ENCODE measurements around the gene AMOTL1. TPM values are rescaled to one million over a fixed set of nuclear protein-coding genes. Genes with fewer than 3 reads are reported as not detected.
A peak's percentile ranks its signal among the peaks of the same experiment; 100 is the strongest.

The AMOTL1 gene
- total RNA-seq, 2 donors from 2014 or later = 0.06 to 0.34 TPM

GRCh38 chr11:94754335-94754734, 13.8 kb upstream of the AMOTL1 start:
- no peak overlapping the region for H3K4me3 Mint-ChIP-seq
- H3K27ac Mint-ChIP-seq = no peak overlapping the region
- no peak for ATAC-seq (replicated peaks)
- peaks cover 28% of the 10 kb centered on the region for H3K27me3 Mint-ChIP-seq
- H3K9me3 Mint-ChIP-seq = no peaks in the 10 kb centered on the region
- H3K36me3 Mint-ChIP-seq (ENCODE audit: low read depth) = no peaks in the 10 kb centered on the region
- H3K4me1 Mint-ChIP-seq = no peaks in the 10 kb centered on the region

DNA sequence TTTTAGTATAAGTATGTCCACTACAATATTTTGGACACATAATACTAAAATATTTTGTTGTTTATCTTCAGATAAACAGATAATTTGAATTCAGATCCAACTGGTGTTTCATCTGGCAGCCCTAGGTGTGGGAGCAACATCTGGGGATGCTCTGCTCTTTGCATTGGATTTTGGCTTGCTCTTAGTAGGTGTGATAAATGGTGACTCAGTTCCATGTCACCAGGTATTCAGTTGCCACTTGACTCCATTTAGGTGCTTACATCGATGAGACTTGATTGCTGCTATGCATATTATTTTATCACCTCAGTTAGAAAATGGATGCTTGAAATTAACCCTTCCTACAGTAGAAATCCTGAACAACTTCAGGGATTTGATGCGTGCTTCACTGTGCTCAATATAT, 13.3 kb upstream of the AMOTL1 start:
- Mint-ChIP-seq H3K27me3 (peaks cover 24% of the 10 kb centered on the region), H3K36me3 (ENCODE audit: low read depth) (no peaks in the 10 kb centered on the region), H3K4me1 (no peaks in the 10 kb centered on the region), H3K4me3 (no peak overlapping the region), H3K9me3 (no peaks in the 10 kb centered on the region), H3K27ac (no peak overlapping the region)
- no peak for ATAC-seq (replicated peaks)

GRCh38 chr11:94755494-94755893, 12.7 kb upstream of the AMOTL1 start:
- H3K4me3 Mint-ChIP-seq = no peak overlapping the region
- ATAC-seq (replicated peaks) = no peak

GRCh38 chr11:94757037-94757735, 11.0 kb upstream of the AMOTL1 start:
- H3K36me3 Mint-ChIP-seq (ENCODE audit: low read depth) = no peaks in the 10 kb centered on the region
- no peak for ATAC-seq (replicated peaks)

More at GRCh38 chr11:94755494-94755893, 12.7 kb upstream of the AMOTL1 start:
- Mint-ChIP-seq H3K9me3 (no peaks in the 10 kb centered on the region), H3K27ac (no peak overlapping the region), H3K36me3 (ENCODE audit: low read depth) (no peaks in the 10 kb centered on the region), H3K4me1 (no peaks in the 10 kb centered on the region), H3K27me3 (peaks cover 23% of the 10 kb centered on the region)

DNA sequence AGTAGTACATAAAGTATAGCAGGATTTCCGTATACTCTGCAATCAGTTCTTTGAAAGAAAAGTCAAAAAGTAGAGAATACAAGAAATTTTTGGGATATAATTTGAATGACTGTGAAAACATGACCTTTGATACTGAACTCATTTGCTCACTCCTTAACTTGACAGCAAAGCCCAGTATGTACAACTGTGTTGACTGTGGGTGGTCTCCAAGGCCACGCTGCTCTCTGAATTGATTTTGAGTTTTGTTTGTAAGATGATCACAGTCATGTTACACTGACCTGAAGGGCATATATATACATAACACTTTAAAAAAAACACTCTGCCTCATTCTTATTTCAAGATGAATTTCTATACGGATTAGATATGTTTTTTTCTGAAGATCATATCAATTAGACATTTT, 9.5 kb upstream of the AMOTL1 start:
- Mint-ChIP-seq H3K27ac (no peak overlapping the region), H3K27me3 (peaks cover 5% of the 10 kb centered on the region), H3K4me3 (no peak overlapping the region), H3K36me3 (ENCODE audit: low read depth) (no peaks in the 10 kb centered on the region), H3K9me3 (no peaks in the 10 kb centered on the region), H3K4me1 (no peaks in the 10 kb centered on the region)
- ATAC-seq (replicated peaks) = no peak

More at GRCh38 chr11:94757037-94757735, 11.0 kb upstream of the AMOTL1 start:
- H3K4me3 Mint-ChIP-seq = no peak overlapping the region
- H3K27ac Mint-ChIP-seq = no peak overlapping the region
- no peaks in the 10 kb centered on the region for H3K4me1 Mint-ChIP-seq
- H3K27me3 Mint-ChIP-seq = peaks cover 8% of the 10 kb centered on the region
- H3K9me3 Mint-ChIP-seq = no peaks in the 10 kb centered on the region

DNA sequence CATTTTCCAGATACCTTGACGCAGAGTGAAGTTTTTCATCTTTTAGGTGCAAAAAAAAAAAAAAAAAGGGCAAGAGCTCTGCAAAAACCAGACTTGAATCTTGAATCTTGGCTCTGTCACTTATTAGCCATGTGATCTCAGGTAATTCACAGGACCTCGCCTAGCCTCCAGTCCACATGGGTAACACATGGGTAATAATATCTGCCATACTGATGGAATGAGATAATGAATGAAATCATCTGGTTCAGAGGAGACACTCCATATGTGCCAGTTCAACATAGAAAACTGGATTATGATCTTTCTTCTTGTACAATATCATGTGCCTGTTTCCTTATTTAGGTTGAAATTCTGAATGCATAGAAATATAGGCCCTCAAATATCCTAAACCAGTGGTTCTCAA, 8.6 kb upstream of the AMOTL1 start:
- peaks cover 5% of the 10 kb centered on the region for H3K27me3 Mint-ChIP-seq
- H3K4me1 Mint-ChIP-seq = no peaks in the 10 kb centered on the region
- H3K27ac Mint-ChIP-seq = no peak overlapping the region
- H3K36me3 Mint-ChIP-seq (ENCODE audit: low read depth) = no peaks in the 10 kb centered on the region
- H3K4me3 Mint-ChIP-seq = no peak overlapping the region
- no peaks in the 10 kb centered on the region for H3K9me3 Mint-ChIP-seq
- ATAC-seq (replicated peaks) = no peak

- Mint-ChIP-seq H3K27me3 (peaks cover 5% of the 10 kb centered on the region), H3K4me1 (no peaks in the 10 kb centered on the region), H3K4me3 (no peak overlapping the region), H3K27ac (no peak overlapping the region), H3K36me3 (ENCODE audit: low read depth) (no peaks in the 10 kb centered on the region), H3K9me3 (no peaks in the 10 kb centered on the region)
- ATAC-seq (replicated peaks) = no peak
Observed at GRCh38 chr11:94760296-94760695, 7.9 kb upstream of the AMOTL1 start.

DNA sequence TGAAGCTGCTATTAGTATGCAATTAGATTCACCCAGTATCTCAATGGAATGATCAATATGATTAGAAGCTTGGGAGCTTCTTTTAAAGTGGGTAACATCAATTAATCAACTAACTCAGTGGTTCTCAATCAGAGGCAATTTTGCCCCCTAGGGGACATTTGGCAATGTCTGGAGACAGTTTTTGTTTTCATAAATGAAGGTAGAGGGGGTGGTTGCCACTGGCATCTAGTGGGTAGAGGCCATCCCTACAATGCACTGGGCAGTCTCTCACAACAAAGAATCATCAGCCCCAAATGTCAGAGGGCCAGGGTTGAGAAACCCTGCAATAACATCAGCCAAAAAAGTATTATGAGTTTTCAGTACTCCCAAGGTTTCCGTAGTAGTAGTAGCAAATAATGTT, 5.9 kb upstream of the AMOTL1 start:
- Mint-ChIP-seq H3K27ac (no peak overlapping the region), H3K36me3 (ENCODE audit: low read depth) (no peaks in the 10 kb centered on the region), H3K27me3 (peaks cover 5% of the 10 kb centered on the region), H3K4me1 (no peaks in the 10 kb centered on the region), H3K9me3 (no peaks in the 10 kb centered on the region), H3K4me3 (no peak overlapping the region)
- ATAC-seq (replicated peaks) = no peak

DNA sequence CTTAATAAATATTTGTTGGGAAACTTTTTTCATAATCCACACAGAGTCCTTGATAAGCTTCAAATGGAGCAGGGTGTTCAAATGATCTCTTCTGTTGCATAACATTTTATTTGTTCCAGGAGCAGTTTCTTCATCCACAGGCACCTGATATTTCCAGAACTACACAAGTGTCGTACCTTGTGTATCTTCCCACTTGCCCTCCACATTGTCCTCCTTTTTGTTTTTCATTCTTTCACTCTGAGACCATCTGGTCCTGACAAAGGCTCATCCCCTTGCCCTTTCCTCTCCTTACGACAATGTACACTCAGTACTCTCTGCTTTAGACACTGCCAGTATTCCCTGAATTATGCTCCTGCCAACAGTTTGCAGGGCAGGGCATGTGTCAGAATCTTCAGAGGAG, 5.2 kb upstream of the AMOTL1 start:
- no peaks in the 10 kb centered on the region for H3K4me1 Mint-ChIP-seq
- H3K27me3 Mint-ChIP-seq = peaks cover 9% of the 10 kb centered on the region
- H3K27ac Mint-ChIP-seq = no peak overlapping the region

DNA sequence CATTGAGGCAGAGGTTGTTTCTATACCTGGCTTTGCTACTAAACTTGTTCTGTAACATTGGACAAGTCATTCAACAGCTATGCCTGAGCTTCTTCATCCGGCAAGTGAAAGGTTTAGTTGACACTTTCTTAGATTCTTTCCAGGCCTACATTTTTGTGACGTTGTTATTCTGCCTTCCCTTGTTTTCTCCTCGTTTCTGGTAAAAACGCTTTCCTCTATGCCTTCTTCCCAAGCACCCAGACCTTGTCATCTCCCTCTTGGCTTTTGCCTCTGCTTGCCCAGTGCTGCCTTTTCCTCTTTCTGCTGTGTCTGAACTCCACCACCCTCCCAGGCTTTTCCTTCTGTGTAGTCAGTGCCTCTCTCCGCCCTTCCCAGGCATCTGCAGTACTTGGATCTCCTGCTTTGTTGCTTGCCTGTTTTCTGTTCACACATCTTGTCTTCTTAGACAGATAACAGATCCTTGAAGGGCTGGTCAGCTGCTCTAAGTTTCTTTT, 1.4 kb upstream of the AMOTL1 start:
- no peak for ATAC-seq (replicated peaks)
- peaks cover 24% of the 10 kb centered on the region for H3K27me3 Mint-ChIP-seq
- H3K4me3 Mint-ChIP-seq = no peak overlapping the region
- no peaks in the 10 kb centered on the region for H3K9me3 Mint-ChIP-seq
- H3K27ac Mint-ChIP-seq = no peak overlapping the region
- H3K4me1 Mint-ChIP-seq = no peaks in the 10 kb centered on the region
- no peaks in the 10 kb centered on the region for H3K36me3 Mint-ChIP-seq (ENCODE audit: low read depth)

More for the DNA sequence above, 5.2 kb upstream of the AMOTL1 start:
- H3K36me3 Mint-ChIP-seq (ENCODE audit: low read depth) = no peaks in the 10 kb centered on the region
- no peaks in the 10 kb centered on the region for H3K9me3 Mint-ChIP-seq
- ATAC-seq (replicated peaks) = no peak
- H3K4me3 Mint-ChIP-seq = no peak overlapping the region

DNA sequence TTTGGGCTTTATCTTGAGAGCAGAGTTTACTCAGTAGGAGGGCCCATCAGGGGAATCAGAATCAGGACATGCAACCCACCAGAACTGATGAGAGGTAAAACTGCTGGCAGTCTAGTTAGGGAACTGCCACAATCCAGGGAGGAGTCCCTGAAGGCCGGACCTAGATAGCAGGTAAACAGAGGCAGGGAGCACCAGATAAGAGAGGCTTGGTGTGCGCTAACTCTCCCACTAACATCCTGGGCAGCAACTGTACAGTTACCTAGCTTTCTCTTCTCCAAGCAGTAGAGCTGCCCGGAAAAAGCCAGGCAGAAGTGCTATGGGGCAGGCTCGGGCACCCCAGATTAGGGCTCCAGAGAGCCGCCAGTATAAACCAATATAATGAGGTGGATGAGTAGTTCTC, 865 bp upstream of the AMOTL1 start:
- Mint-ChIP-seq H3K27me3 (peaks cover 28% of the 10 kb centered on the region), H3K36me3 (ENCODE audit: low read depth) (no peaks in the 10 kb centered on the region), H3K9me3 (no peaks in the 10 kb centered on the region), H3K27ac (no peak overlapping the region), H3K4me3 (no peak overlapping the region), H3K4me1 (no peaks in the 10 kb centered on the region)
- ATAC-seq (replicated peaks) = no peak

DNA sequence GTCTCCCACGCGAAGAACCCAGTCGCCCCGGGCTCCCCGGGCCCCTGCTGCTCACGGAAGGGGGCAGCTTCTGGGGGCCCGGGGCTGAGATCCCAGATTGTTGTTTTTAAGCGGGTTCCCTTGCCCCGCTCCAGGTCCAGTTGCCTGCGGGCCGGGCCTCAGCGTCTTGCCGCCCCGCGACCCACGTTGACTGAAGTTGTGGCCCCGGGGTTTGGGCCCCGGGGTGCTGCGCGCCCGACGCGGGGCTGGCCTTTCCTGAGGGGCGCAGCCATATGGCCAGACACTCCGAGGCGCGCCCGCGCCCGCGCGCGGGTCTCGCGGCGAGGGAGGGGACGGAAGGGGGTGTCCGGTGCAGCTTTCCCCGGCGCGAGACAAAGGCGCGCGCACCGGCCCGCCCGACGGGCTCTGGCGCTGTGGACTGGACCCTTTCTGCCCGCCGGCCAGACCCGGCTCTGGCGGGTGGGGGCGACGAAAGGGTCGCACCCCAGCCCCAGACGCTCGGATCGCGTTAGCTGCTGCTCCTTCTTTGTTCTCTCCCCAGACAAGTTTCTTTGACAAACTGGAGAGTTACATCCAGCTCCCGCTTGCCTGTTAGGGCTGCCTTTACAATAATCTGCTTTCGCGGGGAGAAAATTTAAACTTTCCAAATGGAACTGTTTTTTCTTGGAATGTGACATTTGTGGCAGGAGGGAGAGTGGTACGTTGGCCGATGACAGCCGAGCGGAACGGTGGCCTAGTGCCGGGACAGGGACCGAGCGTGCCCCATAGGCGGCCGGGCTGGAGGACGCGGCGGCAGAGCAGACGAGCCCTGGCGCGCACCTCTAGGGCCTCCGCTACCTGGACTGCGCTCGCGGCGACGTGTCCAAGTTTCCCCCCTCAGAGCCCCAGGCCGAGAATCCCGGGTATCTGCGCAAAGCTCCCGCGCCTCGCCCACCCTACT, 716 bp downstream of the AMOTL1 start:
- H3K27me3 Mint-ChIP-seq = peaks cover 42% of the 10 kb centered on the region
- H3K4me1 Mint-ChIP-seq = no peaks in the 10 kb centered on the region
- ATAC-seq (replicated peaks) = no peak
- H3K4me3 Mint-ChIP-seq = peak overlapping the region; percentile 18
- H3K36me3 Mint-ChIP-seq (ENCODE audit: low read depth) = no peaks in the 10 kb centered on the region
- H3K27ac Mint-ChIP-seq = no peak overlapping the region
- H3K9me3 Mint-ChIP-seq = no peaks in the 10 kb centered on the region

- H3K4me1 Mint-ChIP-seq = no peaks in the 10 kb centered on the region
- peak overlapping the region; percentile 18 for H3K4me3 Mint-ChIP-seq
- no peaks in the 10 kb centered on the region for H3K9me3 Mint-ChIP-seq
- ATAC-seq (replicated peaks) = no peak
- no peaks in the 10 kb centered on the region for H3K36me3 Mint-ChIP-seq (ENCODE audit: low read depth)
- no peak overlapping the region for H3K27ac Mint-ChIP-seq
- H3K27me3 Mint-ChIP-seq = peaks cover 42% of the 10 kb centered on the region
Observed at GRCh38 chr11:94769880-94770279, 1.7 kb downstream of the AMOTL1 start.

DNA sequence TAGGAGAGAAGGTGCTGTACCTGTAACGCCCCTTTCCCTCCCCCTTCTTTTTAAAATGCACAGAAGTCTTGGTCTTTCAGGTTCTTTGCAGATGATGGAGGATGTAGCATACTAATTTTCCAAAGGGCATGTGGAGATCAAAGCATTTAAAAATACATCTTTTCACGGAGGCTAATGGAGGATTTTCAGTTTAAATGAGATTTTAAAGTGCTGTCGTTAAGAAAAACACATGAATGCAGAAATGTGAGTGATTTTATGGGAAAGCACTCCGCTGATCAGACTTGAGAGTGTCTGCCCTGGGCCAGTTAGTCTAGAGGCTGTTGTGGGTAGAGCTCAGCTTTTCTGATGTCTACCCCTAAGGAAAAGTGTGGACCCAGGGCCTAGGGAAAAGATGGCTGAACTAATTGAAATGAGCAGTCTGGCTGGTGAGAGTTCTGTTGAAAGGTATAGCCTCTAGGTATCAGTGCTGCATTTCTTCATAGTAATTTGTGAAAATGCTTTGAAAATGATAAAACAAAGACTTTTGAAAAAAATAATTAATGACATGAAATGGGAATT, 2.5 kb downstream of the AMOTL1 start:
- Mint-ChIP-seq H3K36me3 (ENCODE audit: low read depth) (no peaks in the 10 kb centered on the region), H3K27me3 (peaks cover 45% of the 10 kb centered on the region), H3K4me3 (no peak overlapping the region), H3K4me1 (no peaks in the 10 kb centered on the region), H3K9me3 (no peaks in the 10 kb centered on the region), H3K27ac (no peak overlapping the region)
- no peak for ATAC-seq (replicated peaks)

Measured in activated T-helper 17 cell treated with anti-CD3 and anti-CD28 coated beads, Interleukin-2, amount 50 U/mL, for 72 hours (primary cell).